Keratinocyte (primary cell): ENCODE measurements around the gene CCR7. TPM values are rescaled to one million over a fixed set of nuclear protein-coding genes. Genes with fewer than 3 reads are reported as not detected.
A peak's percentile ranks its signal among the peaks of the same experiment; 100 is the strongest.
"Not testable (repeated sequence)": the region's sequence is repeated elsewhere in the genome, so short reads cannot be mapped to it uniquely, and the experiment has no call there.

ENCODE experiments used
- DNase-seq: peaks from one replicate; pipeline ENCODE4 v3.0.0-alpha.2; 2011; ENCODE audit warnings: low read depth, missing footprints, low spot score
- FAIRE-seq: peaks from 2 replicates; lab custom pipeline; 2011; peaks lifted over from hg19 to GRCh38; lab: Jason Lieb, UNC
- H2AFZ ChIP-seq: 2 replicates; pipeline ENCODE4 v1.6.0; 2012; ENCODE audit warnings: low read length, control low read depth, inconsistent platforms; ENCODE audit not compliant: control insufficient read depth
- H3K27ac ChIP-seq: 2 replicates; pipeline ENCODE4 v1.5.1; 2011; ENCODE audit warnings: low read length; ENCODE audit not compliant: control insufficient read depth, insufficient read depth
- H3K27me3 ChIP-seq: 3 replicates; pipeline ENCODE4 v1.6.0; 2011; ENCODE audit warnings: low read length; ENCODE audit not compliant: control insufficient read depth, insufficient read depth; ENCODE audit errors: extremely low read depth
- H3K36me3 ChIP-seq, 2 experiments: 2 replicates in 1 of 2; 3 replicates in 1 of 2; pipeline ENCODE4 v1.5.1; 2011; ENCODE audit warnings: low read length in 2 of 2, mild to moderate bottlenecking in 1 of 2; ENCODE audit not compliant: control insufficient read depth in 2 of 2, insufficient read depth in 2 of 2; ENCODE audit errors: extremely low read depth in 1 of 2
- H3K4me1 ChIP-seq: 3 replicates; pipeline ENCODE4 v1.5.1; 2011; ENCODE audit warnings: low read length; ENCODE audit not compliant: control insufficient read depth, insufficient read depth; ENCODE audit errors: extremely low read depth
- H3K4me2 ChIP-seq: 3 replicates; pipeline ENCODE4 v1.6.0; 2011; ENCODE audit warnings: low read depth, low read length; ENCODE audit not compliant: control insufficient read depth, insufficient read depth; ENCODE audit errors: extremely low read depth
- H3K4me3 ChIP-seq, 3 experiments: fragments of 200-600 bp in 1 of 3; sonication (generic) in 1 of 3; 2 replicates in 2 of 3; 3 replicates in 1 of 3; pipeline ENCODE4 v1.5.1; 2011 to 2016; ENCODE audit warnings: low read length in 3 of 3, mild to moderate bottlenecking in 3 of 3, control low read depth in 2 of 3, inconsistent platforms in 1 of 3, low read depth in 1 of 3, mixed read lengths in 1 of 3, mixed run types in 1 of 3, moderate library complexity in 1 of 3; ENCODE audit not compliant: control insufficient read depth in 2 of 3, insufficient read depth in 2 of 3; ENCODE audit errors: extremely low read depth in 1 of 3
- H3K79me2 ChIP-seq: 2 replicates; pipeline ENCODE4 v1.6.0; 2012; ENCODE audit warnings: low read length; ENCODE audit not compliant: control insufficient read depth, insufficient read depth
- H3K9ac ChIP-seq: 3 replicates; pipeline ENCODE4 v1.6.0; 2011; ENCODE audit warnings: low read length; ENCODE audit not compliant: control insufficient read depth, insufficient read depth; ENCODE audit errors: extremely low read depth
- H3K9me1 ChIP-seq: 3 replicates; pipeline ENCODE4 v1.6.0; 2011; ENCODE audit warnings: low read length; ENCODE audit not compliant: control insufficient read depth, insufficient read depth; ENCODE audit errors: extremely low read depth
- H3K9me3 ChIP-seq: 2 replicates; pipeline ENCODE4 v1.5.1; 2012; ENCODE audit warnings: low read depth, low read length; ENCODE audit not compliant: control insufficient read depth
- H4K20me1 ChIP-seq: 3 replicates; pipeline ENCODE4 v1.6.0; 2011; ENCODE audit warnings: low read length; ENCODE audit not compliant: control insufficient read depth, insufficient read depth; ENCODE audit errors: extremely low read depth
- EZH2 ChIP-seq: IDR thresholded peaks from one replicate; pipeline ENCODE4 v1.6.1; 2012; ENCODE audit warnings: inconsistent platforms, mild to moderate bottlenecking, low read length, moderate library complexity
- dilution Hi-C: fragments of 300-500 bp; cut with MboI; formaldehyde crosslinking; loops from one replicate; pipeline ENCODE4 v1.7.0; 2020; ENCODE audit warnings: low sequenced_read_pairs; ENCODE audit not compliant: extremely low pct_ligation_motif_present
- polyA plus RNA-seq, 5 experiments: library from polyadenylated mRNA; depleted of rRNA in 3 of 5; stranded (reverse) in 3 of 5; stranded (forward) in 1 of 5; unstranded in 1 of 5; fragments of >200 nt; gene quantifications; 1 replicate in 1 of 5; 2 replicates in 3 of 5; 3 replicates in 1 of 5; pipeline versions ENCODE4 v1.2.1 to v1.2.3, GENCODE V29; 2011 to 2012; ENCODE audit warnings: missing spikeins in 2 of 5, low read depth in 1 of 5, low replicate concordance in 1 of 5
- TF ChIP-seq, protein P1 (sequence below), 3 experiments: IDR thresholded peaks in 1 of 3; conservative IDR thresholded peaks in 1 of 3; optimal IDR thresholded peaks in 1 of 3; 2 replicates in 2 of 3; 3 replicates in 1 of 3; pipeline versions ENCODE3 to v1.5.1; 2011; ENCODE audit warnings: low read length in 3 of 3, mild to moderate bottlenecking in 3 of 3, moderate library complexity in 2 of 3, control low read depth in 1 of 3, inconsistent platforms in 1 of 3; ENCODE audit not compliant: insufficient read depth in 2 of 3; ENCODE audit errors: extremely low read depth in 1 of 3

The CCR7 gene
- polyA plus RNA-seq, 1 donor (not counting 4 experiments of a cell fraction or from before 2014, with no cell fraction given): 0.16 TPM

DNA sequence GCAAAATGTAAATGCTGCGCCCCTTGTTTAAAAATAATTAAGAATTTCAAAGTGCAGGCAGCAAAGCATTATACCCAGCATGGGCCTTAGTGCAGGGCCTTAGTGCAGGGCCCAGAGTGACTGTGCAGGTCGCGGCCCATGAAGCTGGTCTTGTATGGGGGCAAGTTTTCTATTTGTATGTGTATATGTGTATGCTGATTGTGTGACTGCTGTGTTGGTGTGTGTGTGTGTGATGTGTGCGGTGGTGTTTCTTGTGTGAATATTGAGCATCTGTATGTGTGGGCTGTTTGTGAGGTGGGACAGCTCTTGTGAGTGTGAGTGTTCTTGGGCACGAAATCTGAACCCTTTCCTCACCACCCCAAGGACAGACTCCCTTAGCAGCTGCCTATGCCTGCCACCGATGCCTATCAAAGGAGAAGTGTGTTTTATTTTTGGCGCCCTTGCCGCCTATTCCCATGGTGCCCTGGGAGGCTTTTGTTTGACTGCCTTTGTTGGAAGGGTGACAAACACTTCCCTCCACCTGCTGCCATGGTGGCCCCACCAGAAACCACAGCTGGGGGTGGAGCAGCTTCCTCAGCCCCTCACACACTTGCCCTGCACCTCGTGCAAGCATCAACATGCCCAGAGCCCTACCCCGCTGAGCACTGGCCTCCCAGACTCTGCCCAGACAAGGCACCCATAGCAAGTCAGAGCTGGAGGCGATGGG, 18.0 kb downstream of the CCR7 start:
- FAIRE-seq (peak; percentile 93), DNase-seq (peak; percentile 97)
- Histone ChIP-seq H3K9me3 (no peaks in the 10 kb centered on the region), H3K9ac (peak overlapping the region; percentile 7), H3K4me2 (peak overlapping the region; percentile 76), H3K36me3 (no peaks in the 10 kb centered on the region), H3K4me3 (no peak overlapping the region), H2AFZ (no peak overlapping the region), H3K79me2 (no peaks in the 10 kb centered on the region), H3K27ac (peak overlapping the region; percentile 45), H4K20me1 (no peaks in the 10 kb centered on the region), H3K27me3 (peaks cover 5% of the 10 kb centered on the region), H3K9me1 (peaks cover 7% of the 10 kb centered on the region), H3K4me1 (peaks cover 39% of the 10 kb centered on the region)
- TF ChIP-seq EZH2: no peak
- TF ChIP-seq, protein P1, sequence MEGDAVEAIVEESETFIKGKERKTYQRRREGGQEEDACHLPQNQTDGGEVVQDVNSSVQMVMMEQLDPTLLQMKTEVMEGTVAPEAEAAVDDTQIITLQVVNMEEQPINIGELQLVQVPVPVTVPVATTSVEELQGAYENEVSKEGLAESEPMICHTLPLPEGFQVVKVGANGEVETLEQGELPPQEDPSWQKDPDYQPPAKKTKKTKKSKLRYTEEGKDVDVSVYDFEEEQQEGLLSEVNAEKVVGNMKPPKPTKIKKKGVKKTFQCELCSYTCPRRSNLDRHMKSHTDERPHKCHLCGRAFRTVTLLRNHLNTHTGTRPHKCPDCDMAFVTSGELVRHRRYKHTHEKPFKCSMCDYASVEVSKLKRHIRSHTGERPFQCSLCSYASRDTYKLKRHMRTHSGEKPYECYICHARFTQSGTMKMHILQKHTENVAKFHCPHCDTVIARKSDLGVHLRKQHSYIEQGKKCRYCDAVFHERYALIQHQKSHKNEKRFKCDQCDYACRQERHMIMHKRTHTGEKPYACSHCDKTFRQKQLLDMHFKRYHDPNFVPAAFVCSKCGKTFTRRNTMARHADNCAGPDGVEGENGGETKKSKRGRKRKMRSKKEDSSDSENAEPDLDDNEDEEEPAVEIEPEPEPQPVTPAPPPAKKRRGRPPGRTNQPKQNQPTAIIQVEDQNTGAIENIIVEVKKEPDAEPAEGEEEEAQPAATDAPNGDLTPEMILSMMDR (optimal IDR thresholded peaks at IDR 0.05 in 1 of 3, IDR thresholded peaks at IDR 0.05 in 1 of 3, conservative IDR thresholded peaks at IDR 0.05 in 1 of 3; ENCODE audit: extremely low read depth in 1 of 3, insufficient read depth in 2 of 3, low read length in 3 of 3): no peak
- dilution Hi-C loops: no loop called here

DNA sequence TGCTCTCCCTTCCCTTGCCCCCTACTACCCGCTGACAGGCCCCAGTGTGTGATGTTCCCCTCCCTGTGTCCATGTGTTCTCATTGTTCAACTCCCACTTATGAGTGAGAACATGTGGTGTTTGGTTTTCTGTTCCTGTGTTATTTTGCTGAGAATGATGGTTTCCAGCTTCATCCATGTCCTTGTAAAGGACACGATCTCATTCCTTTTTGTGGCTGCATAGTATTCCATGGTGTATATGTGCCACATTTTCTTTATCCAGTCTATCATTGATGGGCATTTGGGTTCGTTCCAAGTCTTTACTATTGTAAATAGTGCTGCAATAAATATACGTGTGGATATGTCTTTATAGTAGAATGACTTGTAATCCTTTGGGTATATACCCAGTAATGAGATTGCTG, 18.8 kb downstream of the CCR7 start:
- H3K4me3 ChIP-seq, H3K27ac ChIP-seq, H2AFZ ChIP-seq, H3K9ac ChIP-seq, dilution Hi-C loops, H4K20me1 ChIP-seq, H3K4me2 ChIP-seq, H3K79me2 ChIP-seq, H3K9me1 ChIP-seq, H3K27me3 ChIP-seq, H3K36me3 ChIP-seq, H3K9me3 ChIP-seq, FAIRE-seq, DNase-seq: not testable (repeated sequence)
- peaks cover 44% of the 10 kb centered on the region for H3K4me1 ChIP-seq

DNA sequence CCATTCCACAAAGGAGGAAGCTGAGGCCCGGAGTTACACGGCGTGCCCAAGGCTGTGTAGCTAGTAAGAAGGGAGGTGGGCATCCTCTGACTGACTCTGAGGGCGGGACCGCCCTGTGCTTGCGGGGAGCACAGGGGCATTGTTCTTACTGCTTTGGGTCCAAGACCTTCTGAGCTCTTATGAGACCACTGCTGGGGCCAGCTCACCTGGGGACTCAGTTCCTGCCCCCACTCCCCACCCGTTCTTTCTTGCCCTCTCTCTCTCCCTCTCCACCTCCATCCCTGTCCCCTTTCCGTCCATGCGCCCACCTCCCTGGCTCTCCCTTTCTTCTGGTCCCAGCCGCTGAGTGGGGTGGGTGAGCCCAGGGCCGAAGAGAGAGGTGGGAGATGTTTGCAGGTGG, 19.6 kb downstream of the CCR7 start:
- no peak for DNase-seq
- no peak for TF ChIP-seq EZH2
- TF ChIP-seq, protein P1 (optimal IDR thresholded peaks at IDR 0.05 in 1 of 3, IDR thresholded peaks at IDR 0.05 in 1 of 3, conservative IDR thresholded peaks at IDR 0.05 in 1 of 3; ENCODE audit: extremely low read depth in 1 of 3, insufficient read depth in 2 of 3, low read length in 3 of 3): no peak
- dilution Hi-C loops: no loop called here

More for the DNA sequence above, 19.6 kb downstream of the CCR7 start:
- Histone ChIP-seq H3K9me1 (peaks cover 7% of the 10 kb centered on the region), H3K9ac (no peak overlapping the region), H3K36me3 (no peaks in the 10 kb centered on the region), H3K79me2 (no peaks in the 10 kb centered on the region), H3K4me2 (no peak overlapping the region), H2AFZ (no peak overlapping the region), H3K4me1 (peaks cover 44% of the 10 kb centered on the region), H3K27ac (no peak overlapping the region), H3K27me3 (no peaks in the 10 kb centered on the region), H3K9me3 (no peaks in the 10 kb centered on the region), H3K4me3 (no peak overlapping the region), H4K20me1 (no peaks in the 10 kb centered on the region)
- FAIRE-seq: no peak
